HG03354 (cell line): ENCODE measurements around the gene CDKN2B.
"Not testable (repeated sequence)": the region's sequence is repeated elsewhere in the genome, so short reads cannot be mapped to it uniquely, and the experiment has no call there.

ENCODE experiments used
- ATAC-seq: cut with Tn5 transposase; IDR thresholded peaks from one replicate; pipeline ENCODE4 v1.9.1; 2021; ENCODE audit warnings: mild to moderate bottlenecking; ENCODE audit not compliant: unreplicated experiment, poor library complexity, severe bottlenecking

Gene CDKN2B

DNA sequence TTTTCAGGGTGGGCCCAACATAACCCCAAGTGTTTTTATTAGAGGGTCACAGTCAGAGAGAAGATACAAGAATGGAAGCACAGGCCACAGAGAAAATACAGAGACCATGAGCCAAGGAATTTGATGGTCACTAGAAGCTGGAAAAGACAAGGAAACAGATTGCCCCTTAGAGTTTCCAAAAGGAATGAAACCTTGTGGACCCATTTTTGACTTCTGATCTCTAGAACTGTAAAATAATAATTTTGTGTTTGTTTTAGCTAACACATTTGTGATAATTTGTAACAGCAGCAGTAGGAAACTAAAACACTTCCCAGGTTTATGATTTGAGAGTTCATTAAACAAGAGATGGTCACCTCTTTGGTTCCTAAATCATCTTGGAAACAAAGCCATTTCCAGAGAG lies 36.7 kb downstream of the CDKN2B start:
- ATAC-seq, result no peak

DNA sequence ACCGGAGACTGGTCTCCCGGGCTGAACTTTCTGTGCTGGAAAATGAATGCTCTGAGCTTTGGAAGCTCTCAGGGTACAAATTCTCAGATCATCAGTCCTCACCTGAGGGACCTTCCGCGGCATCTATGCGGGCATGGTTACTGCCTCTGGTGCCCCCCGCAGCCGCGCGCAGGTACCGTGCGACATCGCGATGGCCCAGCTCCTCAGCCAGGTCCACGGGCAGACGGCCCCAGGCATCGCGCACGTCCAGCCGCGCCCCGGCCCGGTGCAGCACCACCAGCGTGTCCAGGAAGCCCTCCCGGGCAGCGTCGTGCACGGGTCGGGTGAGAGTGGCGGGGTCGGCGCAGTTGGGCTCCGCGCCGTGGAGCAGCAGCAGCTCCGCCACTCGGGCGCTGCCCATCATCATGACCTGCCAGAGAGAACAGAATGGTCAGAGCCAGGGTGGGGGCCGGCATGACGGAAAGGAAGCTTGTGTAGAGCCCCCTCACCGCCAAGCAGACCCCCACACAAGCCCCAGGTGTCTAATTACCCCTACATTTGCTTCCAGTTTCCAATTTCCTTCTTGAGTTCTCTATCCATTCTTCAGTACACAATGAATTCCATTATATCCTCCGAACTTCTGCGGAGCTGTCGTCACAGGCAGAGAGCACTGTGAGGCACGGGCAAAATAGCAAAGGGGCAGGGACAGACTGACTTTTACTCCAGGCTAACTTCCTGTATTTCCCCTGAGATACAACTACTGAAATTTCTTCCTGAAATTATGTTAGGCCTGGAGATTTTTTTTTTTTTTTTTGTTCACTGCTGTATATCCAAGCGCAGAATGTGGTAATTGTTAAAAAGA lies 38.1 kb downstream of the CDKN2B start:
- no peak for ATAC-seq

DNA sequence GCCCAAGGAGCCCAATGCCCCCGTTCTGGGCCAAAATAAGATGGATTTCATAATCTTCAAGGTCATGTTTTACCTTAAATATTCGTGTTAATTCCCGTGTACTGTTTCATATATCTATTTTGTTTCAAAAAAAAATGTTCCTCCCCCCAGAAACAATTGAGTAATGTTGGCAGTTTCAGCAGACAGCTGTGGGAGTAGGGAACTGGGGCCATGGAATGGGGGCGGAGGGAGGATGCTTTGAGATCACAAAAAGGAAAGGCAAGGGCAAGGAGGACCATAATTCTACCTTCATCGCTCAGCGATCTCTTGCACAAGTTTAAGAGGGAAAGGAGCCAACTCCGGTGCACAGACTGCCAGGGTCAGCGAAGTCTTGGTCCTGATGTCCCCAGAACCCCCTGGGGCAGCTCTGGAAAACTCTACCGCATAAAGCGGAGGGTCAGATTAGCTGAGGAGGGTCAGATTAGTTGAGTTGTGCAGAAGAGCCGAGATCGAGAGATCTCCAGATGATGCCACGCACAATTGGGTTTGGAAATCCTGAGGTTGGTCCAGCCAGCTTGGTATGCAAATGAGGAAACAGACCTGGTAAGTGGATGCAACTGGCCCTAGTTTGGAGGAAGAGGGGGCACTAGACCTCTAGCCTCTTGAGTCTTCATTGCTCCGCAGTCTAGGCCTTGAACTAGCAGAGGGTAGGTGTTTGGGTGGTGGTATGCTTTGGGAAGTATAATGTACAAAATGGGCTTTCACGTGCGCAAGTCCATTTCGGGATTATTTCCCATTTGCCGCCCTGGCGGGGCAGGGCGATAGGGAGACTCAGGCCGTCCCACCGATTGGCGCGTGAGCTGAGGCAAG lies 38.9 kb downstream of the CDKN2B start:
- no peak for ATAC-seq

DNA sequence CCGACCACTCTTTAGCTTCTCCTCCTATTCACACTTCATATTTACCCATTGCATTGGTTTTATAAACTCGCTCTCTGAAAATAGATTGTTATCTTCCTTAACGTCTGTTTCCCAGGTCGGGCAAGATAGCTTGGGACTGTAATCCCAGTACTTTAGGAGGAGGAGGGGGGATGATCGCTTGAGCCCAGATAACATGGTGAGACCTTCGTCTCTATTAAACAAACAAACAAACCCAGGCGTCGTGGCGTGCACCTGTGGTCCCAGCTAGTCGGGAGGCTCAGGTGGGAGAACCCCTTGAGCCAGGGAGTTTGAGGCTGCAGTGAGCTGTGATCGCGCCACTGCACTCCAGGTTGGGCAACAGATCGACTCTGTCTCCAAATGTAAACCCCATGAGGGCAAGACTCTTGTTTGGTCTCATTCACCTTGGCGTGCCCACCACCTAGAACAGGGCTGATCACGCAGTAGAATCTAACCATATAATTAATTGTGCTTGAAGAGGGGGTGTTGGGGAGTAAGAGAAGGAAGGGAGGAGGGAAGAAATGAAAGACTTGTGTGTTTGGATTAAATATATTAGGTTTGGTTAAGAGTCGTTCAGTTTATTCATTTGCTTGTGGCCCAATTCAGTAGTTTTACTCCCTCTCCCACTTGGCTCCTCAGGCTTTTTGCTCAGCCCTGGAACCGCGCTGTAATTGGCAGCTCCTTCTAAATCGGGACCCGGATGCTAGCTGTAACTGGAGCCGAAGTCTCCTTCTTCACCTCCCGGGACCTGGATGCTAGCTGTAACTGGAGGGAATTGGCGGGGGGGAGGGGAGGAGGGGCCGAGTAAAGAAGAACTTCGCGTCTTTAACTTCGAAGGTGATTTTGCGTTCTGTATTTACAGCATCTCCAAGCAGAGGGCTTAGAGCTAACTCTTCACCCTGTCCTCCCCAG lies 39.8 kb downstream of the CDKN2B start:
- no peak for ATAC-seq

DNA sequence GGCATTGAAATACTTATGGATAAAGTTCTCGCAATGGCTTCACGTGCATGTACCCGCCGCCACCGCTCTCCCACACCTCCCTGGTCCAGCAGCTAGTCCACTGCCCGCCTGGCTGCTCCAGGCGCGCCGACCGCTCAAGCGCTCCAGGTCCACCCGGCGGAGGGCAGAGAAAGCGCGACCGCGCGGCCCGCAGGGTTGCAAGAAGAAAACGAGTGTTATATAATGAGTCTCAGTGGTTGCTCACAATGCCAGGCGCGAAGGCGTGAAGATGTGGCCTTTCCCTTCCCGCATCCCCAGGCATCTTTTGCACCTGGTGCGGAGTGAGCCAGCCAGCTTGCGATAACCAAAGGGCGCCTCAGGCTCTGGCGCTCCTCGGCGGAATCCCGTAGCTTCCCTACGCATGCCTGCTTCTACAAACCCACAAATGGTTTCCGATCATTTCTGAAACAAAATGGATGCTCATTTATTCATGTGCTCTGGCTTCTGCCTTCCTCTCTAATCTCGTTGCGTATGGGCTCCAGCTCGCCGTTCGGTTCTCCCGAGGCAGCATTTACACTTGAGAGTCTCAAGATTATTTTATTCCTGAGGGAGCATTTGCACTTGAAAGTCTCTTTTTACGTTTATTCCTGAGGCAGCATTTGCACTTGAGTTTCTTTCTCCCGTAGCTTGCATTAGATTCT lies 40.6 kb downstream of the CDKN2B start:
- no peak for ATAC-seq

DNA sequence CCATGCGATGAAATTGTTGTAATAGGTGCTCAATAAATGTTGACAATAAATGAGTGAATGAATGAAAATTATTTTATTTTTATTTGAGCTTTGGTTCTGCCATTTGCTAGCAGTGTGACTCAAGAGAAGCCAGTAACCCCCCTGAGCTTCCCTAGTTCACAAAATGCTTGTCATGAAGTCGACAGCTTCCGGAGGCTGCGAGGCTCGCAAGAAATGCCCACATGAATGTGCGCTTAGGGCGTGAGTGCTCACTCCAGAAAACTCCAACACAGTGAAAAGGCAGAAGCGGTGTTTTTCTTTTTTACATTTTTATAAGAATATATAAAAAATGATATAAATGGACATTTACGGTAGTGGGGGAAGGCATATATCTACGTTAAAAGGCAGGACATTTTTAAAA lies 41.4 kb downstream of the CDKN2B start:
- no peak for ATAC-seq

DNA sequence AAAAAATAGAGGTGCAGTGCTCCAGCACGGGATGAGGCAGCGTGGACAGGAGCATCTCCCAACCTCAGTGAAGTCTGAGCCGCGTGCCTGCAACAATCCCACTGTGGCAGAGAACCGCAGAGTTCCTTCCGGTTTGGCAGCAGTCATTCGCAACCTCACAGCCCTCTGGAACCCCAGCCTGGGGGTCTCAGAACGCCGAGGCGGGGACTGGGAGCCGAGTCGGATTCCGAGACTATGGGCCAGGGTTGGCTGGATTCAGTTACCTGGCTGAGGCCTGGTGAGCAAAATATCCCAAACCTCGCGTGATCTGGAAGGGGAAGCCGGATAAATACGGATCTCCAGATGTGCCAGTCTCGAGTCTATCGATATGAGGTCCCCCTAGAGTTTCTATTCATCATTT lies 41.9 kb downstream of the CDKN2B start:
- no peak for ATAC-seq

DNA sequence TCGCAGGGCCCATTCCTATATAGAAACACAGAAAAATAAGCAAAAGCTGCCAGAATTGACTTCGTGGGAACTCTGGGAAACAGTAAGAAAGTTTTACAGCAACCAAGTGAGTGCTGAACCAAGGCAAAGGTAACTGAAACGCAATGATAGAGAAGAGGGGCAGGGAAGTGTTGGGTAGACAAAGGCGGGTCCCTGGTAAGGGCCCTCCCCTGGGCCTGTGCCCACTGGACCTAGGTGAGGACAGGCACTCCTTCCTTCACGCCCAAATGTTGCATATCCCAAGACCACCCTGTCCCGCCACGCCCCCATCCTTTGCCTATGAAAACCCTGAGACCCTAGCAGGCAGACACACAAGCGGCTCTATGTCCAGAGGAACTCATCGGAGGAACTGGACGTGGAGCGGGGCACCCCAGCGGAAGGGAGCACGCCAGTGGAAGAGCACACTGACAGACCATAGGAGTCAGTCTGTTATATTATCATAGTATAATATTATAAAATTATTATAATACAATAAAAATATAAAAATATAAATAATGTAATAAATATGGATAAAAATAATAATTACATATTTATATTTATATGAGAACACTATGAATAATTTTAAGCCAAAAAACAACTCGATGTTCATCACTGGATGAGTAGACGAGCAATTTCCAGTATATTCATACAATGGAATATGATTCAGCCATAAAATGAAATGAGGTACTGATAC lies 42.8 kb downstream of the CDKN2B start:
- no peak for ATAC-seq

DNA sequence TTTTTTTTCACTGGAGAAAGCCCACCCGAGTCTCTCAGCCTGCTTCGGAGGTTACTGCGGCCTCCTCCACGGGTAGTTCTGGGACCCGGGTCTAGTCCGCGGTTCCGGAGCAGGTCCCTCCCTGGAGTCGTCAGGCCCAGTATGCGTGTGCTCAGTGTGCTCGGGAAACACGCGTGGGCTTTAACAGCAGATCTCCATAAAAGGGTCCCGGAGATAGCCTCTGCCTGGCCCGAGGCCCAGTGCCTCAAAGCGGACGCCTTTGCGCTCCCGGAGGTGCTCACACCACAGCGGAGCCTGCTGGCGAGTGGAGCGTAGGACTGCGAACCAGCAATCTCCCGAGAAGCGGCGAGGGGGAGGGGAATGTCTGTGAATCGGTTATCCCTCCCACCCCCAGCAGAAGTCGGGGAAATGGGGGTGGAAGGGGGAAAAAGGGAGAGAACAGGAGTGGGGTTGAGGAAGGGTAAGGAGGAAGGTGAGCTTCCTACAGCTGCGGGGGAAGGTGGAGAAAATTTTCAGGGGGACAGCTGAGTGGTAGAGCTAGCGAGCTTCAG lies 43.6 kb downstream of the CDKN2B start:
- peak; percentile 86 for ATAC-seq

DNA sequence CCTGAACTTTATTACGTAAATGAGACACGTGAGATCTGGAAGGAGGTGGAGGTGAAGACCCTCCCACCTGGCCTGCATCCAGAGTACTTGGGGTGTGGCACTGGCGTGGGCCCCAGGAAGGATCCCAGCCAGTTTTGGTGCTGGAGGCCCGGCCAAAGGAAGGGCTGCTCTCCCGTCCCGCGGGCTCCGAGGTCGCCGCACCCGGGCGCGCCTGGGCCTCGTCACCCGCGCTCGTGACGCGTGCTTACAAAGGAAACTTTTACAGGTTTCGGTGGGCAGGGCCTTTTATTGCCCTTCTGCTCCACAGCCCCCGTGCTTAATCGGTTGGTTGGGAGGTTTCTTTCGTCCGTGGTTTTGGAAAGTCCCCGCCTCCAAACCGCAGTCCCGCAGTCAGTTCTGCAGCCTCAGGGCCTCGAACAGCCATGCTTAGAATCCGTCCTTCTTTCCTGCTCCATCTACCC lies 44.1 kb downstream of the CDKN2B start:
- ATAC-seq, result peak; percentile 62

DNA sequence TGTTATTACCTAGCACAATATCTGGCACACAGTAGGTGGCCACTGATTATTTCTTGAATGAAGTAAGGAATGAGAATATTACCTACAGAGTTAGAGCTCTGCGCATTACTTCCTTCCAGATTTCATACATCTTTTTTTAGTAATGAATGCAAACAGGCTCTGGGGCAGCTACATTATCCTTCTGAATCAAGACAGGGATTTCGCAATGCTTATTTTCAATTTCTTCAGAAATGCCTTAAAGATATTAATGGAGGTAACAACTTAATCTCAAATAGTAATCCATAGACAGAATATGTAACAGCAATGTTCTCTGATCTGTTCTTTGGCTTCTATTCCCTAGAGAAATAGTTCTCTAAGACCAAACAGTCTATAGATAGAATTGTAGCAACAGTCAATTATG lies 47.5 kb downstream of the CDKN2B start:
- no peak for ATAC-seq

DNA sequence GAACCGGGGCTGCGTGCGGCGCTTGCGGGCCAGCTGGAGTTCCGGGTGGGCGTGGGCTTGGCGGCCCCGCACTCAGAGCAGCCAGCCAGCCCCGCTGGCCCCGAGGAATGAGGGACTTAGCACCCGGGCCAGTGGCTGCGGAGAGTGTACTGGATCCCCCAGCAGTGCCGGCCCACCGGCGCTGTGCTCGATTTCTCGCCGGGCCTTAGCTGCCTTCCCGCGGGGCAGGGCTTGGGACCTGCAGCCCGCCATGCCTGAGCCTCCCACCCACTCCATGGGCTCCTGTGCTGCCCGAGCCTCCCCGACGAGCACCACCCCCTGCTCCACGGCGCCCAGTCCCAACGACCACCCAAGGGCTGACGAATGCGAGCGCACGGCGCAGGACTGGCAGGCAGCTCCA lies 49.8 kb downstream of the CDKN2B start:
- not testable (repeated sequence) for ATAC-seq

DNA sequence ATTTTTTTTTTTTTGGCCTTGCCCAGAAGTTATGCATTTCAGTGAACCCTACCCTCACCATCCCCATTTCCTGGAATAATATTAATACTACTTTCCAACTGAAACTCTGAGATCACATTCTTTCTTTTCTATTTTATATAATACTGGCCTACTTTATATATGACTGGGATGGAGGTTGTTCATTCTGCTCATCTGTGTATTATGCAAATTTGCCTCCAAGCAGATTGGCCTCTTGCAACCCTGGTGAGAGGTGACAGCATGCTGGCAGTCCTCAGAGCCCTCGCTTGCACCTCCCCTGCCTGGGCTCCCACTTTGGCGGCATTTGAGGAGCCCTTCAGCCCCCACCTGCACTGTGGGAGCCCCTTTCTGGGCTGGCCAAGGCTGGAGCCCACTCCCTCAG lies 50.3 kb downstream of the CDKN2B start:
- no peak for ATAC-seq
